ENCODE results near the gene CDK7. TPM values are rescaled to one million over a fixed set of nuclear protein-coding genes. Genes with fewer than 3 reads are reported as not detected.

Gene CDK7
- 10 to 100 TPM; 37.5 to 52.4 TPM for total RNA-seq

GRCh38 chr5:69234457-69235268 lies at the start of gene CDK7:
CDK7 (plus strand) TSS chr5:69234886; CDS start chr5:69234976, 90 bp downstream.
- H3K9me3 Mint-ChIP-seq = no peaks in the 10 kb centered on the region
- peaks cover 16% of the 10 kb centered on the region for H3K4me1 Mint-ChIP-seq
- H3K27ac Mint-ChIP-seq = peak within 1 kb of the TSS; percentile 89
- H3K27me3 Mint-ChIP-seq = no peaks in the 10 kb centered on the region
- peak; percentile 100 for ATAC-seq (replicated peaks)
- peaks cover 49% of the 10 kb centered on the region for H3K36me3 Mint-ChIP-seq (ENCODE audit: low read depth)
- peak within 1 kb of the TSS; percentile 94 for H3K4me3 Mint-ChIP-seq

- H3K4me3 Mint-ChIP-seq = peak overlapping the region; percentile 11
- no peak overlapping the region for H3K27ac Mint-ChIP-seq
- H3K4me1 Mint-ChIP-seq = no peaks in the 10 kb centered on the region
- H3K27me3 Mint-ChIP-seq = no peaks in the 10 kb centered on the region
- no peak for ATAC-seq (replicated peaks)
- peaks cover 6% of the 10 kb centered on the region for H3K36me3 Mint-ChIP-seq (ENCODE audit: low read depth)
- no peaks in the 10 kb centered on the region for H3K9me3 Mint-ChIP-seq
Observed at GRCh38 chr5:69187342-69187741, 47.3 kb upstream of the CDK7 start.

- Mint-ChIP-seq H3K4me1 (no peaks in the 10 kb centered on the region), H3K27me3 (no peaks in the 10 kb centered on the region), H3K36me3 (ENCODE audit: low read depth) (peaks cover 19% of the 10 kb centered on the region), H3K4me3 (peak overlapping the region; percentile 92), H3K9me3 (no peaks in the 10 kb centered on the region), H3K27ac (peak overlapping the region; percentile 95)
- ATAC-seq (replicated peaks) = no peak
Observed at GRCh38 chr5:69188811-69189161, 45.9 kb upstream of the CDK7 start.

GRCh38 chr5:69189162-69190086 lies 45.3 kb upstream of the CDK7 start, which contains the start of gene CENPH:
CENPH (plus strand) TSS chr5:69189583; CDS start chr5:69189635, 52 bp downstream.
- Mint-ChIP-seq H3K9me3 (no peaks in the 10 kb centered on the region), H3K27ac (peak within 1 kb of the TSS; percentile 95), H3K36me3 (ENCODE audit: low read depth) (peaks cover 25% of the 10 kb centered on the region), H3K4me1 (no peaks in the 10 kb centered on the region), H3K27me3 (no peaks in the 10 kb centered on the region), H3K4me3 (peak within 1 kb of the TSS; percentile 92)
- ATAC-seq (replicated peaks) = peak; percentile 96

- H3K9me3 Mint-ChIP-seq = no peaks in the 10 kb centered on the region
- H3K27ac Mint-ChIP-seq = no peak overlapping the region
- no peaks in the 10 kb centered on the region for H3K27me3 Mint-ChIP-seq
- H3K4me3 Mint-ChIP-seq = no peak overlapping the region
- ATAC-seq (replicated peaks) = no peak
- peaks cover 69% of the 10 kb centered on the region for H3K36me3 Mint-ChIP-seq (ENCODE audit: low read depth)
- H3K4me1 Mint-ChIP-seq = no peaks in the 10 kb centered on the region
Observed at GRCh38 chr5:69202497-69202896, 32.2 kb upstream of the CDK7 start.

GRCh38 chr5:69206528-69207190 lies 28.0 kb upstream of the CDK7 start:
- Mint-ChIP-seq H3K36me3 (ENCODE audit: low read depth) (peaks cover 32% of the 10 kb centered on the region), H3K4me3 (no peak overlapping the region), H3K27me3 (no peaks in the 10 kb centered on the region), H3K4me1 (no peaks in the 10 kb centered on the region), H3K9me3 (no peaks in the 10 kb centered on the region), H3K27ac (no peak overlapping the region)
- ATAC-seq (replicated peaks) = no peak

- no peak for ATAC-seq (replicated peaks)
- no peaks in the 10 kb centered on the region for H3K4me1 Mint-ChIP-seq
- no peaks in the 10 kb centered on the region for H3K27me3 Mint-ChIP-seq
- H3K9me3 Mint-ChIP-seq = no peaks in the 10 kb centered on the region
- H3K36me3 Mint-ChIP-seq (ENCODE audit: low read depth) = peaks cover 15% of the 10 kb centered on the region
- H3K4me3 Mint-ChIP-seq = no peak overlapping the region
- H3K27ac Mint-ChIP-seq = no peak overlapping the region
Observed at GRCh38 chr5:69209602-69210001, 25.1 kb upstream of the CDK7 start.

GRCh38 chr5:69211200-69211599 lies 23.5 kb upstream of the CDK7 start:
- H3K27me3 Mint-ChIP-seq = no peaks in the 10 kb centered on the region
- H3K4me1 Mint-ChIP-seq = peaks cover 5% of the 10 kb centered on the region
- H3K27ac Mint-ChIP-seq = no peak overlapping the region
- H3K9me3 Mint-ChIP-seq = no peaks in the 10 kb centered on the region
- H3K36me3 Mint-ChIP-seq (ENCODE audit: low read depth) = peaks cover 5% of the 10 kb centered on the region
- no peak overlapping the region for H3K4me3 Mint-ChIP-seq
- no peak for ATAC-seq (replicated peaks)

GRCh38 chr5:69212022-69212421 lies 22.7 kb upstream of the CDK7 start:
- Mint-ChIP-seq H3K4me1 (peaks cover 5% of the 10 kb centered on the region), H3K27ac (no peak overlapping the region), H3K4me3 (no peak overlapping the region), H3K27me3 (no peaks in the 10 kb centered on the region), H3K9me3 (no peaks in the 10 kb centered on the region), H3K36me3 (ENCODE audit: low read depth) (peaks cover under 1% of the 10 kb centered on the region)
- ATAC-seq (replicated peaks) = peak; percentile 31

GRCh38 chr5:69213513-69214215 lies 21.0 kb upstream of the CDK7 start:
- Mint-ChIP-seq H3K4me1 (peaks cover 8% of the 10 kb centered on the region), H3K36me3 (ENCODE audit: low read depth) (peaks cover 8% of the 10 kb centered on the region), H3K4me3 (no peak overlapping the region), H3K27me3 (no peaks in the 10 kb centered on the region), H3K27ac (no peak overlapping the region), H3K9me3 (no peaks in the 10 kb centered on the region)
- ATAC-seq (replicated peaks) = no peak

- H3K4me1 Mint-ChIP-seq = peaks cover 11% of the 10 kb centered on the region
- peak overlapping the region; percentile 100 for H3K4me3 Mint-ChIP-seq
- no peaks in the 10 kb centered on the region for H3K9me3 Mint-ChIP-seq
- peaks cover 8% of the 10 kb centered on the region for H3K36me3 Mint-ChIP-seq (ENCODE audit: low read depth)
- no peaks in the 10 kb centered on the region for H3K27me3 Mint-ChIP-seq
- peak overlapping the region; percentile 97 for H3K27ac Mint-ChIP-seq
- ATAC-seq (replicated peaks) = no peak
Observed at GRCh38 chr5:69217151-69217511, 17.6 kb upstream of the CDK7 start.

GRCh38 chr5:69217548-69218526 lies 16.8 kb upstream of the CDK7 start:
- ATAC-seq (replicated peaks) = peak; percentile 92
- H3K27me3 Mint-ChIP-seq = no peaks in the 10 kb centered on the region
- H3K27ac Mint-ChIP-seq = peak overlapping the region; percentile 97
- H3K4me1 Mint-ChIP-seq = peaks cover 13% of the 10 kb centered on the region
- no peaks in the 10 kb centered on the region for H3K9me3 Mint-ChIP-seq
- H3K36me3 Mint-ChIP-seq (ENCODE audit: low read depth) = peaks cover 8% of the 10 kb centered on the region
- peak overlapping the region; percentile 100 for H3K4me3 Mint-ChIP-seq

GRCh38 chr5:69219939-69220338 lies 14.7 kb upstream of the CDK7 start:
- peaks cover 18% of the 10 kb centered on the region for H3K36me3 Mint-ChIP-seq (ENCODE audit: low read depth)
- H3K4me1 Mint-ChIP-seq = peaks cover 13% of the 10 kb centered on the region
- H3K9me3 Mint-ChIP-seq = no peaks in the 10 kb centered on the region
- no peak overlapping the region for H3K27ac Mint-ChIP-seq
- ATAC-seq (replicated peaks) = no peak
- H3K27me3 Mint-ChIP-seq = no peaks in the 10 kb centered on the region
- H3K4me3 Mint-ChIP-seq = no peak overlapping the region
